Measurements from ENCODE around the gene RABGAP1. TPM values are rescaled to one million over a fixed set of nuclear protein-coding genes. Genes with fewer than 3 reads are reported as not detected.

Gene RABGAP1
- total and polyA plus RNA-seq, 5 donors from 2014 or later, result 19.2 to 50.7 (median 27.7) TPM

GRCh38 chr9:123109540-123110279, 168.9 kb downstream of the RABGAP1 start:
- no peak overlapping the region for H3K4me3 ChIP-seq (ENCODE audit: low read depth, low read length)
- DNase-seq, result no peak
- Mint-ChIP-seq H3K27me3 (no peaks in the 10 kb centered on the region), H3K4me1 (peaks cover 0 to 19% (median 6%) of the 10 kb centered on the region in 4 donors), H3K27ac (no peak overlapping the region), H3K9me3 (no peaks in the 10 kb centered on the region), H3K36me3 (peaks cover 39% of the 10 kb centered on the region), H3K4me3 (no peak overlapping the region)
- H3K4me1 ChIP-seq (ENCODE audit: control insufficient read depth, insufficient read depth, low read length, poor library complexity, severe bottlenecking), result peaks cover 9% of the 10 kb centered on the region
- H3K9me3 ChIP-seq (ENCODE audit: control insufficient read depth in 2 of 2, low read length in 2 of 2), result no peaks in the 10 kb centered on the region
- H3K36me3 ChIP-seq (ENCODE audit: control insufficient read depth, insufficient read depth, low read length), result peaks cover 27% of the 10 kb centered on the region
- H3K27me3 ChIP-seq (ENCODE audit: control insufficient read depth, insufficient read depth, low read length), result no peaks in the 10 kb centered on the region
- H3K27ac ChIP-seq (ENCODE audit: insufficient read depth, low read length, poor library complexity, severe bottlenecking), result no peak overlapping the region
- no peak for ATAC-seq (ENCODE audit: low read depth in 2 of 2)

GRCh38 chr9:123111427-123112014, 170.7 kb downstream of the RABGAP1 start:
- peaks cover 9% of the 10 kb centered on the region for H3K4me1 ChIP-seq (ENCODE audit: control insufficient read depth, insufficient read depth, low read length, poor library complexity, severe bottlenecking)
- H3K36me3 ChIP-seq (ENCODE audit: control insufficient read depth, insufficient read depth, low read length), result peaks cover 23% of the 10 kb centered on the region
- peak in 1 of 3 donors; percentile 7 for DNase-seq
- H3K36me3 Mint-ChIP-seq, result peaks cover 45% of the 10 kb centered on the region
- H3K4me3 Mint-ChIP-seq, result peak overlapping the region in 2 of 4 donors; percentile 7 to 41
- H3K4me3 ChIP-seq (ENCODE audit: low read depth, low read length), result no peak overlapping the region
- peak overlapping the region; percentile 63 to 93 (median 77) for H3K27ac Mint-ChIP-seq
- no peaks in the 10 kb centered on the region for H3K9me3 ChIP-seq (ENCODE audit: control insufficient read depth in 2 of 2, low read length in 2 of 2)
- H3K4me1 Mint-ChIP-seq, result peaks cover 0 to 22% (median 6%) of the 10 kb centered on the region in 4 donors
- peak in 1 of 2 donors; percentile 12 for ATAC-seq (ENCODE audit: low read depth in 2 of 2)
- no peaks in the 10 kb centered on the region for H3K27me3 ChIP-seq (ENCODE audit: control insufficient read depth, insufficient read depth, low read length)
- H3K9me3 Mint-ChIP-seq, result no peaks in the 10 kb centered on the region
- H3K27me3 Mint-ChIP-seq, result no peaks in the 10 kb centered on the region
- no peak overlapping the region for H3K27ac ChIP-seq (ENCODE audit: insufficient read depth, low read length, poor library complexity, severe bottlenecking)

GRCh38 chr9:123112015-123112975, 171.5 kb downstream of the RABGAP1 start:
- Histone ChIP-seq H3K9me3 (ENCODE audit: control insufficient read depth in 2 of 2, low read length in 2 of 2) (no peaks in the 10 kb centered on the region), H3K4me1 (ENCODE audit: control insufficient read depth, insufficient read depth, low read length, poor library complexity, severe bottlenecking) (peaks cover 9% of the 10 kb centered on the region), H3K27ac (ENCODE audit: insufficient read depth, low read length, poor library complexity, severe bottlenecking) (no peak overlapping the region), H3K36me3 (ENCODE audit: control insufficient read depth, insufficient read depth, low read length) (peaks cover 20% of the 10 kb centered on the region), H3K27me3 (ENCODE audit: control insufficient read depth, insufficient read depth, low read length) (no peaks in the 10 kb centered on the region), H3K4me3 (ENCODE audit: low read depth, low read length) (no peak overlapping the region)
- ATAC-seq (ENCODE audit: low read depth in 2 of 2), result peak; percentile 24 to 37
- H3K4me3 Mint-ChIP-seq, result peak overlapping the region in 1 of 4 donors; percentile 41
- H3K27ac Mint-ChIP-seq, result peak overlapping the region; percentile 63 to 88 (median 77)
- H3K27me3 Mint-ChIP-seq, result no peaks in the 10 kb centered on the region
- H3K36me3 Mint-ChIP-seq, result peaks cover 38% of the 10 kb centered on the region
- peak in 1 of 3 donors; percentile 43 for DNase-seq
- no peaks in the 10 kb centered on the region for H3K9me3 Mint-ChIP-seq
- peaks cover 0 to 22% (median 6%) of the 10 kb centered on the region in 4 donors for H3K4me1 Mint-ChIP-seq

- Mint-ChIP-seq H3K27ac (peak overlapping the region in 2 of 3 donors; percentile 56 to 86), H3K36me3 (peaks cover 29% of the 10 kb centered on the region), H3K4me1 (peaks cover 0 to 22% (median 6%) of the 10 kb centered on the region in 4 donors), H3K27me3 (no peaks in the 10 kb centered on the region), H3K4me3 (no peak overlapping the region), H3K9me3 (no peaks in the 10 kb centered on the region)
- Histone ChIP-seq H3K4me3 (ENCODE audit: low read depth, low read length) (no peak overlapping the region), H3K27me3 (ENCODE audit: control insufficient read depth, insufficient read depth, low read length) (no peaks in the 10 kb centered on the region), H3K4me1 (ENCODE audit: control insufficient read depth, insufficient read depth, low read length, poor library complexity, severe bottlenecking) (peaks cover 9% of the 10 kb centered on the region), H3K9me3 (ENCODE audit: control insufficient read depth in 2 of 2, low read length in 2 of 2) (no peaks in the 10 kb centered on the region), H3K27ac (ENCODE audit: insufficient read depth, low read length, poor library complexity, severe bottlenecking) (no peak overlapping the region), H3K36me3 (ENCODE audit: control insufficient read depth, insufficient read depth, low read length) (peaks cover 16% of the 10 kb centered on the region)
- DNase-seq (no peak), ATAC-seq (ENCODE audit: low read depth in 2 of 2) (no peak)
Measured at GRCh38 chr9:123113185-123113584, 172.4 kb downstream of the RABGAP1 start.

GRCh38 chr9:123115146-123115913, 174.5 kb downstream of the RABGAP1 start:
- Mint-ChIP-seq H3K36me3 (peaks cover 23% of the 10 kb centered on the region), H3K9me3 (no peaks in the 10 kb centered on the region)

GRCh38 chr9:123116036-123116435, 175.2 kb downstream of the RABGAP1 start:
- peaks cover 6% of the 10 kb centered on the region for H3K36me3 ChIP-seq (ENCODE audit: control insufficient read depth, insufficient read depth, low read length)
- ATAC-seq (ENCODE audit: low read depth in 2 of 2), result no peak
- peak overlapping the region in 1 of 3 donors; percentile 58 for H3K27ac Mint-ChIP-seq

More at GRCh38 chr9:123115146-123115913, 174.5 kb downstream of the RABGAP1 start:
- Mint-ChIP-seq H3K4me1 (peaks cover 0 to 22% (median 6%) of the 10 kb centered on the region in 4 donors), H3K27me3 (no peaks in the 10 kb centered on the region), H3K27ac (peak overlapping the region in 2 of 3 donors; percentile 54 to 70), H3K4me3 (no peak overlapping the region)
- Histone ChIP-seq H3K4me3 (ENCODE audit: low read depth, low read length) (no peak overlapping the region), H3K9me3 (ENCODE audit: control insufficient read depth in 2 of 2, low read length in 2 of 2) (no peaks in the 10 kb centered on the region), H3K27me3 (ENCODE audit: control insufficient read depth, insufficient read depth, low read length) (no peaks in the 10 kb centered on the region), H3K36me3 (ENCODE audit: control insufficient read depth, insufficient read depth, low read length) (peaks cover 5% of the 10 kb centered on the region), H3K27ac (ENCODE audit: insufficient read depth, low read length, poor library complexity, severe bottlenecking) (no peak overlapping the region), H3K4me1 (ENCODE audit: control insufficient read depth, insufficient read depth, low read length, poor library complexity, severe bottlenecking) (peaks cover 9% of the 10 kb centered on the region)
- ATAC-seq (ENCODE audit: low read depth in 2 of 2) (no peak), DNase-seq (no peak)

GRCh38 chr9:123119566-123119965, 178.7 kb downstream of the RABGAP1 start:
- peaks cover 0 to 3% (median 1%) of the 10 kb centered on the region in 4 donors for H3K4me1 Mint-ChIP-seq
- peaks cover 30% of the 10 kb centered on the region for H3K36me3 Mint-ChIP-seq
- H3K27ac Mint-ChIP-seq, result no peak overlapping the region

More at GRCh38 chr9:123116036-123116435, 175.2 kb downstream of the RABGAP1 start:
- Mint-ChIP-seq H3K4me1 (peaks cover 0 to 20% (median 6%) of the 10 kb centered on the region in 4 donors), H3K36me3 (peaks cover 21% of the 10 kb centered on the region), H3K27me3 (no peaks in the 10 kb centered on the region), H3K9me3 (no peaks in the 10 kb centered on the region), H3K4me3 (no peak overlapping the region)
- H3K4me1 ChIP-seq (ENCODE audit: control insufficient read depth, insufficient read depth, low read length, poor library complexity, severe bottlenecking), result peaks cover 9% of the 10 kb centered on the region
- no peaks in the 10 kb centered on the region for H3K9me3 ChIP-seq (ENCODE audit: control insufficient read depth in 2 of 2, low read length in 2 of 2)
- no peak overlapping the region for H3K27ac ChIP-seq (ENCODE audit: insufficient read depth, low read length, poor library complexity, severe bottlenecking)
- DNase-seq, result no peak
- H3K4me3 ChIP-seq (ENCODE audit: low read depth, low read length), result no peak overlapping the region
- H3K27me3 ChIP-seq (ENCODE audit: control insufficient read depth, insufficient read depth, low read length), result no peaks in the 10 kb centered on the region

More at GRCh38 chr9:123119566-123119965, 178.7 kb downstream of the RABGAP1 start:
- H3K4me1 ChIP-seq (ENCODE audit: control insufficient read depth, insufficient read depth, low read length, poor library complexity, severe bottlenecking), result no peaks in the 10 kb centered on the region
- DNase-seq, result no peak
- peaks cover 12% of the 10 kb centered on the region for H3K36me3 ChIP-seq (ENCODE audit: control insufficient read depth, insufficient read depth, low read length)
- Mint-ChIP-seq H3K9me3 (no peaks in the 10 kb centered on the region), H3K4me3 (no peak overlapping the region), H3K27me3 (no peaks in the 10 kb centered on the region)
- ATAC-seq (ENCODE audit: low read depth in 2 of 2), result no peak
- no peaks in the 10 kb centered on the region for H3K27me3 ChIP-seq (ENCODE audit: control insufficient read depth, insufficient read depth, low read length)
- no peak overlapping the region for H3K27ac ChIP-seq (ENCODE audit: insufficient read depth, low read length, poor library complexity, severe bottlenecking)
- no peaks in the 10 kb centered on the region for H3K9me3 ChIP-seq (ENCODE audit: control insufficient read depth in 2 of 2, low read length in 2 of 2)
- no peak overlapping the region for H3K4me3 ChIP-seq (ENCODE audit: low read depth, low read length)

Data from CD4-positive, CD25-positive, alpha-beta regulatory T cell (primary cell).